Mucosa of descending colon (tissue), 3 donors: Measurements from ENCODE around the gene ERCC6L. TPM values are rescaled to one million over a fixed set of nuclear protein-coding genes. Genes with fewer than 3 reads are reported as not detected.
A peak's percentile ranks its signal among the peaks of the same experiment; 100 is the strongest.

Source experiments
- ATAC-seq: fragments of 200-7000 bp; cut with Tn5 transposase; one replicate; pipeline ENCODE4 v1.9.1; 2020; ENCODE audit warnings: mild to moderate bottlenecking, moderate library complexity
- DNase-seq, 3 donors: peaks; one replicate each; pipeline ENCODE4 v3.0.0-alpha.2; 2020
- H3K36me3 ChIP-seq: fragments of 200-600 bp; one replicate; pipeline ENCODE4 v1.8.0; 2021; ENCODE audit warnings: low read depth, mild to moderate bottlenecking
- H3K4me1 ChIP-seq: fragments of 200-600 bp; one replicate; pipeline ENCODE4 v1.8.0; 2021; ENCODE audit warnings: low read depth, mild to moderate bottlenecking
- H3K4me3 ChIP-seq: fragments of 200-600 bp; one replicate; pipeline ENCODE4 v1.8.0; 2021; ENCODE audit warnings: mild to moderate bottlenecking
- H3K9me3 ChIP-seq: fragments of 200-600 bp; one replicate; pipeline ENCODE4 v1.8.0; 2021; ENCODE audit warnings: mild to moderate bottlenecking
- CTCF ChIP-seq: fragments of 200-600 bp; IDR thresholded peaks from one replicate; pipeline ENCODE4 v1.8.0; 2022; ENCODE audit warnings: antibody characterized with exemption, mild to moderate bottlenecking
- intact Hi-C, 2 donors: fragments of 100-400 bp; cut with DNase I in 1 of 2; cut with micrococcal nuclease in 1 of 2; formaldehyde crosslinking; loops; one replicate each; pipeline versions ENCODE4 v1.11.0 to v1.11.1; 2022; cut with DNase I, micrococcal nuclease
- long read RNA-seq, 2 donors: library from polyadenylated mRNA; unstranded; transcript quantifications; one replicate each; pipeline ENCODE4 v2.0.0, GENCODE V29; 2019 to 2021
- total RNA-seq, 3 donors: library from RNA; stranded (reverse); fragmentation: NEBNext Ultra II Directional in 2 of 3; extraction: Animal tissue kit (Norgen Biotek cat#: 25700) in 2 of 3; gene quantifications; one replicate each; pipeline versions ENCODE4 v1.2.1 to v1.2.4, GENCODE V29; 2021 to 2023
- donor health status: DM: no; HTN: no; CAD: no; lungs with moderate emphysema.
- donor health status: DM: no; HTN: no; CAD: no.
- donor health status: DM: no; HTN: yes; CAD: no.

ERCC6L gene, protein sequence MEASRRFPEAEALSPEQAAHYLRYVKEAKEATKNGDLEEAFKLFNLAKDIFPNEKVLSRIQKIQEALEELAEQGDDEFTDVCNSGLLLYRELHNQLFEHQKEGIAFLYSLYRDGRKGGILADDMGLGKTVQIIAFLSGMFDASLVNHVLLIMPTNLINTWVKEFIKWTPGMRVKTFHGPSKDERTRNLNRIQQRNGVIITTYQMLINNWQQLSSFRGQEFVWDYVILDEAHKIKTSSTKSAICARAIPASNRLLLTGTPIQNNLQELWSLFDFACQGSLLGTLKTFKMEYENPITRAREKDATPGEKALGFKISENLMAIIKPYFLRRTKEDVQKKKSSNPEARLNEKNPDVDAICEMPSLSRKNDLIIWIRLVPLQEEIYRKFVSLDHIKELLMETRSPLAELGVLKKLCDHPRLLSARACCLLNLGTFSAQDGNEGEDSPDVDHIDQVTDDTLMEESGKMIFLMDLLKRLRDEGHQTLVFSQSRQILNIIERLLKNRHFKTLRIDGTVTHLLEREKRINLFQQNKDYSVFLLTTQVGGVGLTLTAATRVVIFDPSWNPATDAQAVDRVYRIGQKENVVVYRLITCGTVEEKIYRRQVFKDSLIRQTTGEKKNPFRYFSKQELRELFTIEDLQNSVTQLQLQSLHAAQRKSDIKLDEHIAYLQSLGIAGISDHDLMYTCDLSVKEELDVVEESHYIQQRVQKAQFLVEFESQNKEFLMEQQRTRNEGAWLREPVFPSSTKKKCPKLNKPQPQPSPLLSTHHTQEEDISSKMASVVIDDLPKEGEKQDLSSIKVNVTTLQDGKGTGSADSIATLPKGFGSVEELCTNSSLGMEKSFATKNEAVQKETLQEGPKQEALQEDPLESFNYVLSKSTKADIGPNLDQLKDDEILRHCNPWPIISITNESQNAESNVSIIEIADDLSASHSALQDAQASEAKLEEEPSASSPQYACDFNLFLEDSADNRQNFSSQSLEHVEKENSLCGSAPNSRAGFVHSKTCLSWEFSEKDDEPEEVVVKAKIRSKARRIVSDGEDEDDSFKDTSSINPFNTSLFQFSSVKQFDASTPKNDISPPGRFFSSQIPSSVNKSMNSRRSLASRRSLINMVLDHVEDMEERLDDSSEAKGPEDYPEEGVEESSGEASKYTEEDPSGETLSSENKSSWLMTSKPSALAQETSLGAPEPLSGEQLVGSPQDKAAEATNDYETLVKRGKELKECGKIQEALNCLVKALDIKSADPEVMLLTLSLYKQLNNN
- total RNA-seq: 1 to 10 TPM in 1 of 3 donors, under 1 TPM in 2; 0.22 to 2.6 (median 0.64) TPM
- long read RNA-seq, donor 1: 0 reads
- long read RNA-seq, donor 2, full-length matches to known transcripts: 1 of 1 reads
- long read RNA-seq, donor 2, partial matches to known transcripts: 0 of 1 reads
- long read RNA-seq, donor 2, other reads (novel, unspliced or antisense): 0 of 1 reads

DNA sequence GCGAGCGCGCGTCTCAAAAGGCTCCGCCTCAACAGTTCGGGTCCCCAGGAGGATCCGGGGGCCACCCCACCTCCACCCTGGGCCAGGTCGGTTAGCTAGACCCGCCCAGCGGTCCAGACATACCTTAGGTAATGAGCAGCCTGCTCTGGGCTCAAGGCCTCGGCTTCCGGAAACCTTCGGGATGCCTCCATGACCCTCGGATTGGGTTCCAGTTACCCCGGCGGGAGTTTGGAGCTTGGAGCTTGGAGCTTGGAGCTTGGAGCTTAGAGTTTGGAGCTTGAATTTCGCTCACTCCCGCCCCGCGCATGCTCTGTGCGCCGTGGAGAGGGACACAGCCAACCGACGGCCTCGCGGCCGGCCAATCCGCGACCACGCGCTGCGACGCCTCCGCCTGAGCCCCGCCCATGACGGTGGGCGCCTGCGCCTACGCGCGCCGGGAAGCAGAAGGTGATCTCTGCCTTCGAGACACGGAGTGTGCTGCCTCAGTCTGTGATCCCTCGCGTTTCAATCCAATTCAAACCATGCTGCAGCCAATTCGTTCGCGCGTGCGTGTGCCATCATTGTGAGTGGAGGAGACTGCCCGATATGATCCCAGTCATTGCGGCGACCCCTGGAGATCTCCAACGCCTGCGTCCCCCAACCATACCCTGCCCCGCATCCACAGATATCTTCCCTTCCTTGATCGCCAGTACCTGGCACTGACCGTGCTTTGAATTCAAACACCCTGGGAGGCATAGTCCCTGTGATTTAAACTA lies at the start of gene ERCC6L:
TSS of gene ERCC6L (minus strand) at position 307 of the 755 bp plus-strand sequence. CDS start at position 191, 116 bp downstream.
- H3K4me1 ChIP-seq: no peaks in the 10 kb centered on the region
- no peaks in the 10 kb centered on the region for H3K36me3 ChIP-seq
- no peaks in the 10 kb centered on the region for H3K9me3 ChIP-seq
- intact Hi-C loops: no loop called here
- peak; percentile 89 to 91 (median 90) for DNase-seq
- no peak for TF ChIP-seq CTCF
- peak; percentile 100 for ATAC-seq
- H3K4me3 ChIP-seq: no peak within 1 kb of the TSS

DNA sequence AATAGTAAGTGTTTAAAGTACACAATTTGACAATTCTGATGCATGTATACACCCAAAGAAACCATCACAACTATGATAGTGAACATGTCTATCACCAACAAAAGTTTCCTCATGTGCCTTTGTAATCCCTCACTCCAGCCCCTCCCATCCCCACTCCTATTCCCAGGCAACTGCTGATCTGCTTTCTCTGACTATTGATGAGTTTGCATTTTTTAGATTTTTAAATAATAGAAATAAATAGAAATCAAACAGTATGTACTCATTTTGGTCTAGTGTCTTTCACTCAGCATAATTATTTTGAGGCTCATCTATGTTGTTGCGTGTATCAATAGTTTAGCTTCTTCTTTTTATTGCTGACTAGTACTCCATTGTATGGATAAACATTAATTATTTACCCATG lies 43.5 kb upstream of the ERCC6L start:
- intact Hi-C loops: no loop called here
- no peak for TF ChIP-seq CTCF
- DNase-seq (no peak), ATAC-seq (no peak)
- Histone ChIP-seq H3K36me3 (no peaks in the 10 kb centered on the region), H3K4me3 (no peak overlapping the region), H3K9me3 (no peaks in the 10 kb centered on the region), H3K4me1 (no peaks in the 10 kb centered on the region)

DNA sequence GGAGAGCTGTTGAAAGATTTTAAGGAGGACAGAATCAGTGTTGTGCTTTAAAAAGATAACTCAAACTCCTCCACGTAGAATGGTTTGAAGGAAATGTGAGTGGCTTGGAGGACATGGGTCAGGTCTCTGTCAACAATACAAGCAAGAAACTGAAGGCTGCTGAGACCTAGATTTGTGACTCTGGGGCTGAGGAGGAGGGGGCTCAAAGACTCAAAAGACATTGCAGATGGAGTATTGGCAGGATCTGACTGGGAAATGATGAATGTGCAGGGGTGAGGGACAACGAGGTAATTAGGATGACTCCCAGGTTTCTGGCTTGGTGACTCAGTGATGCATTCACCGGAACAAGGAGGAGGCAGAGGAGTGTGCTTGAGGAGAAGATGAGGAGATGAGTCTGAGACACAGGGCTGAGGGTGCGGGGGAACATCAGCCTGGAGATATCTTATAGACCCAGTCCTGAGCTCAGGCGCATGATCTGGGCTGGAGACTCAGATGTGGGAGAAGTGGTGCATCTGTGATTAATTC lies 41.6 kb upstream of the ERCC6L start:
- TF ChIP-seq CTCF: no peak
- ATAC-seq: no peak
- Histone ChIP-seq H3K36me3 (no peaks in the 10 kb centered on the region), H3K4me3 (no peak overlapping the region), H3K9me3 (no peaks in the 10 kb centered on the region), H3K4me1 (peaks cover 2% of the 10 kb centered on the region)
- DNase-seq: no peak
- intact Hi-C loops: no loop called here

DNA sequence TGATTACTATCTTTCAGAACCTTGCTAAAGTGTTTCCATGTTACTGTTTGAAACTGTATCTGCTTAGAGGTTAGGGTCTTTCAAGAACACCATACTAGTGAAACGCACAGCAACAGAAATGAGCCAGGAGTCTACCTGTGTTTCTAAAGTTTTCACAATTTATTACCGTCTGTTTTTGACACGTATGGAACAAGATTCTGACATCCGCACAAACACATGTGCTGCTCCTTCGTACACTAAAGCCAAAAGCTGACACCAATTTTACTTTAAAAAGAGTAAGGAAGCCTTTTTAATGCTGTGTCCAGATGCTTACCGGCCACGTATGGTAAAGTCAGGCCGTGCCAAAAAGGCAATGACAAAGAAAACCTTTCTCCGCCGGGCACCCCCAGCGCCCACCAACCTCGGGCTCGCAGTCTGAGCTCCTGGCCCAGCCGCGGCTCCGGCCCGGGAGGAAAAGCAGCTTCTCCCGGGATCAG lies 37.7 kb upstream of the ERCC6L start:
- Histone ChIP-seq H3K36me3 (no peaks in the 10 kb centered on the region), H3K9me3 (no peaks in the 10 kb centered on the region), H3K4me3 (peak overlapping the region; percentile 63), H3K4me1 (peaks cover 2% of the 10 kb centered on the region)
- no peak for TF ChIP-seq CTCF
- intact Hi-C loops: no loop called here
- ATAC-seq: peak; percentile 35
- DNase-seq: no peak
